WTC11 (cell line): ENCODE data around the gene COPE. TPM values are rescaled to one million over a fixed set of nuclear protein-coding genes. Genes with fewer than 3 reads are reported as not detected.
"Not testable (repeated sequence)": the region's sequence is repeated elsewhere in the genome, so short reads cannot be mapped to it uniquely, and the experiment has no call there.

Experiments used
- ATAC-seq: fragments of 200-7000 bp; cut with Tn5 transposase; 2 replicates; pipeline ENCODE4 v1.10.0; 2021; ENCODE audit warnings: mild to moderate bottlenecking, moderate library complexity
- CTCF ChIA-PET: fragments of 300-600 bp; sonication (Branson Sonifier 250); formaldehyde crosslinking; loops from one replicate; lab custom pipeline; 2021; ENCODE audit warnings: antibody characterized with exemption; lab: Charles Lee
- POLR2A ChIA-PET: fragments of 350-600 bp; sonication (Branson Sonifier 250); formaldehyde crosslinking; loops from one replicate; lab custom pipeline; 2021; ENCODE audit warnings: antibody characterized with exemption; lab: Charles Lee
- DNase-seq: peaks from one replicate; pipeline ENCODE4 v3.0.0; 2021; ENCODE audit warnings: low spot score
- H3K27ac Mint-ChIP-seq: 2 replicates; pipeline ENCODE4 v1.8.0; 2021; ENCODE audit warnings: mixed read lengths
- H3K27me3 Mint-ChIP-seq: 2 replicates; pipeline ENCODE4 v1.8.0; 2021; ENCODE audit warnings: low read depth, mild to moderate bottlenecking, moderate library complexity, mixed read lengths
- H3K36me3 Mint-ChIP-seq: 2 replicates; pipeline ENCODE4 v1.8.0; 2021; ENCODE audit warnings: mixed read lengths
- H3K4me1 Mint-ChIP-seq: 2 replicates; pipeline ENCODE4 v1.8.0; 2022; ENCODE audit warnings: mixed read lengths
- H3K4me3 Mint-ChIP-seq: 2 replicates; pipeline ENCODE4 v1.8.0; 2021; ENCODE audit warnings: mild to moderate bottlenecking, moderate library complexity, mixed read lengths
- H3K9me3 Mint-ChIP-seq: 2 replicates; pipeline ENCODE4 v1.8.0; 2021; ENCODE audit warnings: mixed read lengths
- ATF1 ChIP-seq: sonication (generic); formaldehyde crosslinking; IDR thresholded peaks from 2 replicates; pipeline ENCODE4 v1.8.1; 2023; ENCODE audit warnings: mild to moderate bottlenecking, moderate library complexity, missing genetic modification reagents
- CDX4 ChIP-seq: fragments of 250-450 bp; sonication (Bioruptor Pico); IDR thresholded peaks from 2 replicates; pipeline ENCODE4 v1.9.0; 2021; ENCODE audit warnings: moderate library complexity, mild to moderate bottlenecking, inconsistent platforms, borderline replicate concordance
- ESRRA ChIP-seq: sonication (generic); formaldehyde crosslinking; IDR thresholded peaks from 2 replicates; pipeline ENCODE4 v1.8.1; 2022; ENCODE audit warnings: mild to moderate bottlenecking, missing genetic modification reagents, borderline replicate concordance
- FOXP4 ChIP-seq: sonication (generic); formaldehyde crosslinking; IDR thresholded peaks from 2 replicates; pipeline ENCODE4 v1.8.0; 2022; ENCODE audit warnings: mild to moderate bottlenecking, missing genetic modification reagents
- IRF1 ChIP-seq: sonication (generic); formaldehyde crosslinking; IDR thresholded peaks from 2 replicates; pipeline ENCODE4 v1.8.0; 2023; ENCODE audit warnings: missing genetic modification reagents
- JUN ChIP-seq: sonication (generic); formaldehyde crosslinking; IDR thresholded peaks from 2 replicates; pipeline ENCODE4 v1.8.0; 2023; ENCODE audit warnings: mild to moderate bottlenecking, missing genetic modification reagents
- MAX ChIP-seq: sonication (generic); formaldehyde crosslinking; IDR thresholded peaks from 2 replicates; pipeline ENCODE4 v1.8.0; 2022; ENCODE audit warnings: mild to moderate bottlenecking, missing genetic modification reagents
- MLX ChIP-seq: sonication (generic); formaldehyde crosslinking; IDR thresholded peaks from 2 replicates; pipeline ENCODE4 v1.8.1; 2023; ENCODE audit warnings: mild to moderate bottlenecking, missing genetic modification reagents, moderate library complexity
- NFATC4 ChIP-seq: fragments of 250-450 bp; sonication (Bioruptor Pico); IDR thresholded peaks from 2 replicates; pipeline ENCODE4 v1.9.0; 2021; ENCODE audit warnings: mild to moderate bottlenecking
- NFE2L1 ChIP-seq: sonication (generic); formaldehyde crosslinking; IDR thresholded peaks from 2 replicates; pipeline ENCODE4 v1.8.1; 2023; ENCODE audit warnings: missing genetic modification reagents
- NFYB ChIP-seq: sonication (generic); formaldehyde crosslinking; conservative IDR thresholded peaks from 2 replicates; pipeline ENCODE4 v1.8.0; 2022; ENCODE audit warnings: low read depth, missing genetic modification reagents
- NR1H2 ChIP-seq: sonication (generic); formaldehyde crosslinking; IDR thresholded peaks from 2 replicates; pipeline ENCODE4 v1.9.0; 2021; ENCODE audit warnings: mild to moderate bottlenecking, moderate library complexity, missing genetic modification reagents
- NR3C1 ChIP-seq: sonication (generic); formaldehyde crosslinking; conservative IDR thresholded peaks from 2 replicates; pipeline ENCODE4 v1.8.1; 2023; ENCODE audit warnings: low read depth, mild to moderate bottlenecking, missing genetic modification reagents
- PRDM15 ChIP-seq: sonication (generic); formaldehyde crosslinking; IDR thresholded peaks from 2 replicates; pipeline ENCODE4 v1.8.0; 2022; ENCODE audit warnings: missing genetic modification reagents
- TEAD4 ChIP-seq: sonication (generic); formaldehyde crosslinking; IDR thresholded peaks from 2 replicates; pipeline ENCODE4 v1.8.0; 2022; ENCODE audit warnings: mild to moderate bottlenecking, missing genetic modification reagents
- USF1 ChIP-seq: sonication (generic); formaldehyde crosslinking; IDR thresholded peaks from 2 replicates; pipeline ENCODE4 v1.8.0; 2022; ENCODE audit warnings: mild to moderate bottlenecking, missing genetic modification reagents
- ZNF317 ChIP-seq: sonication (generic); formaldehyde crosslinking; IDR thresholded peaks from 2 replicates; pipeline ENCODE4 v1.8.1; 2023; ENCODE audit warnings: low read depth, mild to moderate bottlenecking, moderate library complexity, missing genetic modification reagents, borderline replicate concordance
- ZNF512 ChIP-seq: sonication (generic); formaldehyde crosslinking; IDR thresholded peaks from 2 replicates; pipeline ENCODE4 v1.8.1; 2022; ENCODE audit warnings: missing genetic modification reagents, borderline replicate concordance
- total RNA-seq: library from RNA; stranded (reverse); gene quantifications from 3 replicates; pipeline ENCODE4 v1.2.3, GENCODE V29; 2021

The COPE gene
- total RNA-seq, 1 experiment from 2014 or later = 228 TPM

- no peak for TF ChIP-seq IRF1
Measured at GRCh38 chr19:18919900-18920214, 670 bp upstream of the COPE start (continued).

- H3K4me1 Mint-ChIP-seq, CTCF ChIA-PET, POLR2A ChIA-PET, H3K27me3 Mint-ChIP-seq, DNase-seq, H3K27ac Mint-ChIP-seq, H3K9me3 Mint-ChIP-seq, ATAC-seq: not testable (repeated sequence)
- Mint-ChIP-seq H3K36me3 (peaks cover 14% of the 10 kb centered on the region), H3K4me3 (peak overlapping the region; percentile 99)
Measured at GRCh38 chr19:18917593-18917992, 1.6 kb downstream of the COPE start.

- Mint-ChIP-seq H3K9me3 (no peaks in the 10 kb centered on the region), H3K4me3 (peak overlapping the region; percentile 40; the same call in 1 of the 2 replicates), H3K27ac (no peak overlapping the region), H3K36me3 (peaks cover 14% of the 10 kb centered on the region), H3K27me3 (no peaks in the 10 kb centered on the region; the same call in 1 of the 2 replicates), H3K4me1 (peaks cover 10% of the 10 kb centered on the region)
- ATAC-seq (peak; percentile 14), DNase-seq (peak; percentile 66)
- ChIA-PET POLR2A (interaction anchor here (0.6 kb wide), 1 partner anchor 382 kb away, joined by 4 read pairs; no protein-coding TSS in a partner anchor), CTCF (interaction anchor here (0.5 to 2.0 kb wide), 15 partner anchors 8 to 458 kb away, joined by 3 to 14 read pairs (median 3); partner anchors contain the start of gene CERS1)
- TF ChIP-seq PRDM15 (CRISPR knock-in tag) (no peak), CDX4 (CRISPR knock-in tag) (no peak), MLX (CRISPR knock-in tag) (no peak), FOXP4 (no peak), NR3C1 (no peak), NR1H2 (CRISPR knock-in tag) (no peak), ATF1 (CRISPR knock-in tag) (no peak), NFYB (CRISPR knock-in tag) (no peak), JUN (CRISPR knock-in tag) (no peak), TEAD4 (CRISPR knock-in tag) (no peak), ESRRA (CRISPR knock-in tag) (no peak), USF1 (CRISPR knock-in tag) (no peak), NFE2L1 (CRISPR knock-in tag) (no peak), ZNF317 (CRISPR knock-in tag) (no peak), ZNF512 (CRISPR knock-in tag) (no peak), MAX (CRISPR knock-in tag) (no peak), NFATC4 (no peak)
Measured at GRCh38 chr19:18915639-18916038, 3.5 kb downstream of the COPE start.
